Measurements from ENCODE around the gene RHEBL1.

GRCh38 chr12:49038291-49038955 lies 31.4 kb downstream of the RHEBL1 start:
- TF ChIP-seq CTCF (IDR thresholded peaks at IDR 0.05) (no peak), POLR2A (IDR thresholded peaks at IDR 0.05) (no peak)

Measured in heart left ventricle (tissue), 13 donors.